ENCODE measurements around the gene ESYT2.

Gene ESYT2

DNA sequence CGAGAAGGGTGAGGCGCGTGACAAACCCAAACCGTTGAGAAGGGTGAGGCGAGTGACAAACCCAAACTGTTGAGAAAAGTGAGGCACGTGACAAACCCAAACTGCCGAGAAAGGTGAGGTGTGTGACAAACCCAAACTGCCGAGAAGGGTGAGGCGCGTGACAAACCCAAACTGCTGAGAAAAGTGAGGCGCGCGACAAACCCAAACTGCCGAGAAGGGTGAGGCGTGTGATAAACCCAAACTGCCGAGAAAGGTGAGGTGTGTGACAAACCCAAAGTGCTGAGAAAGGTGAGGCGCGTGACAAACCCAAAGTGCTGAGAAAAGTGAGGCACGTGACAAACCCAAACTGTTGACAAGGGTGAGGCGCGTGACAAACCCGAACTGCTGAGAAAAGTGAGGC lies 25.0 kb downstream of the ESYT2 start:
- Histone ChIP-seq H3K4me1 (ENCODE audit: control insufficient read depth, insufficient read depth, low read length) (no peaks in the 10 kb centered on the region), H3K9me3 (ENCODE audit: control insufficient read depth, low read length) (no peaks in the 10 kb centered on the region), H3K36me3 (ENCODE audit: control insufficient read depth, insufficient read depth, low read length) (no peaks in the 10 kb centered on the region), H3K4me3 (ENCODE audit: insufficient read depth, low read depth, low read length) (no peak overlapping the region), H3K27ac (ENCODE audit: insufficient read depth, low read depth, low read length, poor library complexity, severe bottlenecking) (no peak overlapping the region), H3K27me3 (ENCODE audit: control insufficient read depth, insufficient read depth, low read length, poor library complexity, severe bottlenecking) (no peaks in the 10 kb centered on the region)
- WGBS, 2 experiments = 96 to 97% methylated on average over 22 of the region's 22 CpGs

- Histone ChIP-seq H3K27me3 (ENCODE audit: control insufficient read depth, insufficient read depth, low read length, poor library complexity, severe bottlenecking) (no peaks in the 10 kb centered on the region), H3K4me3 (ENCODE audit: insufficient read depth, low read depth, low read length) (no peak overlapping the region), H3K9me3 (ENCODE audit: control insufficient read depth, low read length) (no peaks in the 10 kb centered on the region), H3K4me1 (ENCODE audit: control insufficient read depth, insufficient read depth, low read length) (no peaks in the 10 kb centered on the region), H3K27ac (ENCODE audit: insufficient read depth, low read depth, low read length, poor library complexity, severe bottlenecking) (no peak overlapping the region), H3K36me3 (ENCODE audit: control insufficient read depth, insufficient read depth, low read length) (no peaks in the 10 kb centered on the region)
- 92% methylated on average over 22 of the region's 35 CpGs for WGBS, 2 experiments
These were observed 25.8 kb downstream of the ESYT2 start for GRCh38 chr7:158803367-158803969.

DNA sequence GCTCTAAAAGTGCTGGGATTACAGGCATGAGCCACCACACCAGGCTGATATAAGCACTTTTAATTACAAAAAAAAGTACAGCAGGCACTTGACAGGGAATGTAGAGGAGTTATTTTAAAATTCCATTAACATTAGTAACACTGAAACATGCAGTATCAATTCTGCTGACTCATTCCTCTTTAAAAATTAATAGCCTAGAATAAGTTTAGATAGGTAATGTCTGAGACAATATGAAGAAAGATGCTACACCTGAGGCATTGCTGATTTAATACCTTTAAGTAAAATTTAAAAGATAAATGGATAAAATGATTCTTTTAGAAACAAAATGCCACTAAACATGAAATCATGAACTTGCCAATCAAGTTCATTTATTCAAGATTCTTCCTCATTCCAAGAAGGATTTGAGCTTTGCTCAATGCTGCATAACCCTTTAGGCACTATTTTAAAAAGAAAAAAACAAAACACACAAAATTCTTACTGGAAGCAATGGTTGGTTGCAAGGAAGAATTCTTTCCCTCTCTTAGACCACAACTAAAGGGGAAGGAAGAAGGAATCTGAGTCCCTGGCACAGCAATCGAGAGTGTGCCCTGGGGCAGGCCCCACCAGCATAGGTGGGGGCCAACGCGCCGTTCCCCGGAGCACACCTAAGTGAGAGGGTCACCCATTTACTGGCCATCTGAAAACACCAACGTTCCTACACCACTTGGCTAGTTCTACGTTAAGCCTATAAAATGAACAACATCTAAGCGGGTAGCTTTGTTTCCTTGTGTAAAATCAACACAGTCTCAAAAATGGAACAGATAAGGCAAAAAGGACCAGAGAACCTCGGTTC lies 26.6 kb downstream of the ESYT2 start:
- H3K4me1 ChIP-seq (ENCODE audit: control insufficient read depth, insufficient read depth, low read length) = no peaks in the 10 kb centered on the region
- no peak overlapping the region for H3K27ac ChIP-seq (ENCODE audit: insufficient read depth, low read depth, low read length, poor library complexity, severe bottlenecking)
- no peaks in the 10 kb centered on the region for H3K27me3 ChIP-seq (ENCODE audit: control insufficient read depth, insufficient read depth, low read length, poor library complexity, severe bottlenecking)
- no peaks in the 10 kb centered on the region for H3K36me3 ChIP-seq (ENCODE audit: control insufficient read depth, insufficient read depth, low read length)
- WGBS, 2 experiments = 92 to 94% methylated on average over 9 of the region's 9 CpGs
- H3K4me3 ChIP-seq (ENCODE audit: insufficient read depth, low read depth, low read length) = no peak overlapping the region
- no peaks in the 10 kb centered on the region for H3K9me3 ChIP-seq (ENCODE audit: control insufficient read depth, low read length)

DNA sequence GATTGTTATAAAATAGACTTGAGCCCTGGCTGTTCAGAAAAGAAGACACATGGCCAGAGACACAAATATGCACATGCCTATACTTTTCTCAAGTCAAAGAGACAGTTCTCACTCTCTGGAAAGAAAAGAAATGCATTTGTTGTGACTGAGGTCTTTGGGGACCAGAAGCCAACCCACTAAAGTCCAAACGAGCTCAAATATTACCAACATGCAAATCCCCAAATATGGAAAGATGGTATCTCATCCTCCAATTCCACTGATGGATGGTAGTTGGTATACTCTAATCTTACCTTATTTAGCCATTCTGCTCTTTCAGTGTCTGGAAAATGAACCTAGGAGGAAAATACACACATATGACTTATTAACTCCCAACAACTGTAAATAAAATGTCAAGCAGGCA lies 30.6 kb downstream of the ESYT2 start:
- 83 to 86% methylated on average over 1 of the region's 1 CpG for WGBS, 2 experiments

DNA sequence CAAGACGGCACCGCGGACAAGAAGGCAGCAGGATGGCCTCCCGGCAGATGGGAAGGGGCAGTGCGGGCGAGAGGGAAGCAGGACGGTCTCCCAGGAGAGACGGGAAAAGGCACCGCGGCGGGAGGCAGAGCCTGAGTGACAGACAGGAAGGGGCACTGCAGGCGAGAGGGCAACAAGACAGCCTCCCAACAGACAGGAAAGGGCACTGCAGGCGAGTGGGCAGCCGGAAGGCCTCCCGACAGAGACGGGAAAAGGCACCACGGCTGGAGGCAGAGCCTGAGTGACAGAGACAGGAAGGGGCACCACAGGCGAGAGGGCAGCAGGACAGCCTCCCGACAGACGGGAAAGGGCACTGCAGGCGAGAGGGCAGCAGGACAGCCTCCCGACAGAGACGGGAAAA lies 32.6 kb downstream of the ESYT2 start:
- Histone ChIP-seq H3K27me3 (ENCODE audit: control insufficient read depth, insufficient read depth, low read length, poor library complexity, severe bottlenecking) (no peaks in the 10 kb centered on the region), H3K36me3 (ENCODE audit: control insufficient read depth, insufficient read depth, low read length) (peaks cover 4% of the 10 kb centered on the region)
- 77 to 80% methylated on average over 19 of the region's 23 CpGs for WGBS, 2 experiments

More for the DNA sequence above, 30.6 kb downstream of the ESYT2 start:
- Histone ChIP-seq H3K4me1 (ENCODE audit: control insufficient read depth, insufficient read depth, low read length) (no peaks in the 10 kb centered on the region), H3K27ac (ENCODE audit: insufficient read depth, low read depth, low read length, poor library complexity, severe bottlenecking) (no peak overlapping the region), H3K9me3 (ENCODE audit: control insufficient read depth, low read length) (no peaks in the 10 kb centered on the region), H3K4me3 (ENCODE audit: insufficient read depth, low read depth, low read length) (no peak overlapping the region), H3K27me3 (ENCODE audit: control insufficient read depth, insufficient read depth, low read length, poor library complexity, severe bottlenecking) (no peaks in the 10 kb centered on the region), H3K36me3 (ENCODE audit: control insufficient read depth, insufficient read depth, low read length) (peaks cover 4% of the 10 kb centered on the region)

GRCh38 chr7:158795272-158795671 lies 34.0 kb downstream of the ESYT2 start:
- Histone ChIP-seq H3K36me3 (ENCODE audit: control insufficient read depth, insufficient read depth, low read length) (peaks cover 4% of the 10 kb centered on the region), H3K4me1 (ENCODE audit: control insufficient read depth, insufficient read depth, low read length) (no peaks in the 10 kb centered on the region), H3K4me3 (ENCODE audit: insufficient read depth, low read depth, low read length) (no peak overlapping the region), H3K27ac (ENCODE audit: insufficient read depth, low read depth, low read length, poor library complexity, severe bottlenecking) (no peak overlapping the region), H3K9me3 (ENCODE audit: control insufficient read depth, low read length) (no peaks in the 10 kb centered on the region), H3K27me3 (ENCODE audit: control insufficient read depth, insufficient read depth, low read length, poor library complexity, severe bottlenecking) (no peaks in the 10 kb centered on the region)
- 71 to 72% methylated on average over 4 of the region's 4 CpGs for WGBS, 2 experiments

More for the DNA sequence above, 32.6 kb downstream of the ESYT2 start:
- Histone ChIP-seq H3K4me3 (ENCODE audit: insufficient read depth, low read depth, low read length) (no peak overlapping the region), H3K9me3 (ENCODE audit: control insufficient read depth, low read length) (no peaks in the 10 kb centered on the region), H3K27ac (ENCODE audit: insufficient read depth, low read depth, low read length, poor library complexity, severe bottlenecking) (no peak overlapping the region), H3K4me1 (ENCODE audit: control insufficient read depth, insufficient read depth, low read length) (no peaks in the 10 kb centered on the region)

GRCh38 chr7:158791107-158791506 lies 38.2 kb downstream of the ESYT2 start:
- 94 to 96% methylated on average over 10 of the region's 10 CpGs for WGBS, 2 experiments
- H3K4me1 ChIP-seq (ENCODE audit: control insufficient read depth, insufficient read depth, low read length) = no peaks in the 10 kb centered on the region
- H3K36me3 ChIP-seq (ENCODE audit: control insufficient read depth, insufficient read depth, low read length) = peaks cover 4% of the 10 kb centered on the region
- H3K4me3 ChIP-seq (ENCODE audit: insufficient read depth, low read depth, low read length) = no peak overlapping the region
- no peak overlapping the region for H3K27ac ChIP-seq (ENCODE audit: insufficient read depth, low read depth, low read length, poor library complexity, severe bottlenecking)
- H3K9me3 ChIP-seq (ENCODE audit: control insufficient read depth, low read length) = no peaks in the 10 kb centered on the region
- H3K27me3 ChIP-seq (ENCODE audit: control insufficient read depth, insufficient read depth, low read length, poor library complexity, severe bottlenecking) = no peaks in the 10 kb centered on the region

- Histone ChIP-seq H3K36me3 (ENCODE audit: control insufficient read depth, insufficient read depth, low read length) (peaks cover 4% of the 10 kb centered on the region), H3K4me1 (ENCODE audit: control insufficient read depth, insufficient read depth, low read length) (no peaks in the 10 kb centered on the region), H3K27me3 (ENCODE audit: control insufficient read depth, insufficient read depth, low read length, poor library complexity, severe bottlenecking) (no peaks in the 10 kb centered on the region), H3K27ac (ENCODE audit: insufficient read depth, low read depth, low read length, poor library complexity, severe bottlenecking) (no peak overlapping the region), H3K9me3 (ENCODE audit: control insufficient read depth, low read length) (no peaks in the 10 kb centered on the region), H3K4me3 (ENCODE audit: insufficient read depth, low read depth, low read length) (no peak overlapping the region)
- WGBS, 2 experiments = 86 to 89% methylated on average over 11 of the region's 11 CpGs
These were observed 39.5 kb downstream of the ESYT2 start for GRCh38 chr7:158789842-158790241.

GRCh38 chr7:158786898-158787297 lies 42.4 kb downstream of the ESYT2 start:
- H3K4me1 ChIP-seq (ENCODE audit: control insufficient read depth, insufficient read depth, low read length) = no peaks in the 10 kb centered on the region
- H3K36me3 ChIP-seq (ENCODE audit: control insufficient read depth, insufficient read depth, low read length) = peaks cover 1% of the 10 kb centered on the region
- no peak overlapping the region for H3K27ac ChIP-seq (ENCODE audit: insufficient read depth, low read depth, low read length, poor library complexity, severe bottlenecking)
- no peaks in the 10 kb centered on the region for H3K27me3 ChIP-seq (ENCODE audit: control insufficient read depth, insufficient read depth, low read length, poor library complexity, severe bottlenecking)
- no peak overlapping the region for H3K4me3 ChIP-seq (ENCODE audit: insufficient read depth, low read depth, low read length)
- WGBS, 2 experiments = 92 to 93% methylated on average over 6 of the region's 6 CpGs
- no peaks in the 10 kb centered on the region for H3K9me3 ChIP-seq (ENCODE audit: control insufficient read depth, low read length)

GRCh38 chr7:158784270-158784669 lies 45.0 kb downstream of the ESYT2 start:
- Histone ChIP-seq H3K4me1 (ENCODE audit: control insufficient read depth, insufficient read depth, low read length) (no peaks in the 10 kb centered on the region), H3K27me3 (ENCODE audit: control insufficient read depth, insufficient read depth, low read length, poor library complexity, severe bottlenecking) (no peaks in the 10 kb centered on the region), H3K27ac (ENCODE audit: insufficient read depth, low read depth, low read length, poor library complexity, severe bottlenecking) (no peak overlapping the region), H3K4me3 (ENCODE audit: insufficient read depth, low read depth, low read length) (no peak overlapping the region), H3K9me3 (ENCODE audit: control insufficient read depth, low read length) (no peaks in the 10 kb centered on the region), H3K36me3 (ENCODE audit: control insufficient read depth, insufficient read depth, low read length) (peaks cover 12% of the 10 kb centered on the region)
- WGBS, 2 experiments = 90 to 92% methylated on average over 7 of the region's 7 CpGs
